Gastroesophageal sphincter (tissue), 3 donors: ENCODE measurements around the gene TRIM43B.

ENCODE experiments used
- POLR2AphosphoS5 ChIP-seq: sonication (generic); formaldehyde crosslinking; IDR thresholded peaks from one replicate; pipeline ENCODE4 v1.6.1; 2017; ENCODE audit warnings: antibody characterized with exemption
- TF ChIP-seq, protein P1 (sequence below), 4 experiments: fragments of 200-600 bp in 2 of 4; fragments of 450-650 bp in 2 of 4; sonication (generic) in 1 of 4; IDR thresholded peaks; one replicate each; pipeline ENCODE4 v1.5.1; 2017 to 2019; ENCODE audit warnings: antibody characterized with exemption in 4 of 4, mild to moderate bottlenecking in 2 of 4, moderate library complexity in 2 of 4

- TF ChIP-seq POLR2AphosphoS5: no peak
- TF ChIP-seq, protein P1, sequence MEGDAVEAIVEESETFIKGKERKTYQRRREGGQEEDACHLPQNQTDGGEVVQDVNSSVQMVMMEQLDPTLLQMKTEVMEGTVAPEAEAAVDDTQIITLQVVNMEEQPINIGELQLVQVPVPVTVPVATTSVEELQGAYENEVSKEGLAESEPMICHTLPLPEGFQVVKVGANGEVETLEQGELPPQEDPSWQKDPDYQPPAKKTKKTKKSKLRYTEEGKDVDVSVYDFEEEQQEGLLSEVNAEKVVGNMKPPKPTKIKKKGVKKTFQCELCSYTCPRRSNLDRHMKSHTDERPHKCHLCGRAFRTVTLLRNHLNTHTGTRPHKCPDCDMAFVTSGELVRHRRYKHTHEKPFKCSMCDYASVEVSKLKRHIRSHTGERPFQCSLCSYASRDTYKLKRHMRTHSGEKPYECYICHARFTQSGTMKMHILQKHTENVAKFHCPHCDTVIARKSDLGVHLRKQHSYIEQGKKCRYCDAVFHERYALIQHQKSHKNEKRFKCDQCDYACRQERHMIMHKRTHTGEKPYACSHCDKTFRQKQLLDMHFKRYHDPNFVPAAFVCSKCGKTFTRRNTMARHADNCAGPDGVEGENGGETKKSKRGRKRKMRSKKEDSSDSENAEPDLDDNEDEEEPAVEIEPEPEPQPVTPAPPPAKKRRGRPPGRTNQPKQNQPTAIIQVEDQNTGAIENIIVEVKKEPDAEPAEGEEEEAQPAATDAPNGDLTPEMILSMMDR (IDR thresholded peaks at IDR 0.05): no peak
These were observed 39.6 kb upstream of the TRIM43B start for GRCh38 chr2:95524195-95524594.
